OCI-LY7 (cell line): ENCODE data around the gene IL6R.

ENCODE experiments used
- CTCF ChIP-seq: fragments of 200-600 bp; sonication (generic); conservative IDR thresholded peaks from 2 replicates; pipeline ENCODE4 v1.5.1; 2014; ENCODE audit warnings: mild to moderate bottlenecking, antibody characterized with exemption, low read length, moderate library complexity, mixed read lengths
- EZH2phosphoT487 ChIP-seq: fragments of 200-600 bp; sonication (generic); IDR thresholded peaks from 2 replicates; pipeline ENCODE4 v1.6.1; 2018; ENCODE audit warnings: low read depth, borderline replicate concordance, mild to moderate bottlenecking, mixed run types, antibody characterized with exemption, low read length, moderate library complexity, mixed read lengths

GRCh38 chr1:154440036-154440804, 35.1 kb downstream of the IL6R start:
- TF ChIP-seq CTCF = no peak
- TF ChIP-seq EZH2phosphoT487 = no peak
